KMS-11 (cell line): ENCODE data around the gene EPB42.
"Not testable (repeated sequence)": the region's sequence is repeated elsewhere in the genome, so short reads cannot be mapped to it uniquely, and the experiment has no call there.

Experiments used
- H2AFZ ChIP-seq: fragments of 200-600 bp; sonication (generic); 2 replicates; pipeline ENCODE4 v1.6.1; 2016; ENCODE audit warnings: antibody characterized with exemption, mixed run types, low read depth
- H3K27ac ChIP-seq: fragments of 200-600 bp; sonication (generic); 2 replicates; pipeline ENCODE4 v1.6.1; 2016; ENCODE audit warnings: mild to moderate bottlenecking, mixed run types
- H3K27me3 ChIP-seq: fragments of 200-600 bp; sonication (generic); 2 replicates; pipeline ENCODE4 v1.6.1; 2017; ENCODE audit warnings: mild to moderate bottlenecking, low read depth, mixed run types, moderate library complexity; ENCODE audit not compliant: insufficient read depth
- H3K36me3 ChIP-seq: fragments of 200-600 bp; sonication (generic); 2 replicates; pipeline ENCODE4 v1.6.1; 2017; ENCODE audit warnings: mild to moderate bottlenecking, mixed run types; ENCODE audit not compliant: insufficient read depth
- H3K4me1 ChIP-seq: fragments of 200-600 bp; sonication (generic); 2 replicates; pipeline ENCODE4 v1.6.1; 2016; ENCODE audit warnings: mild to moderate bottlenecking, low read depth, mixed run types; ENCODE audit not compliant: poor library complexity, severe bottlenecking
- H3K4me2 ChIP-seq: fragments of 200-600 bp; sonication (generic); 2 replicates; pipeline ENCODE4 v1.7.0; 2016; ENCODE audit warnings: mild to moderate bottlenecking, mixed run types
- H3K4me3 ChIP-seq: fragments of 200-600 bp; sonication (generic); IDR thresholded peaks from 2 replicates; pipeline ENCODE4 v1.6.1; 2017; ENCODE audit warnings: low read depth, low read length, mixed read lengths; ENCODE audit not compliant: insufficient read depth
- H3K79me2 ChIP-seq: fragments of 200-600 bp; sonication (generic); 2 replicates; pipeline ENCODE4 v1.6.1; 2016; ENCODE audit warnings: low read depth, mixed run types; ENCODE audit not compliant: insufficient read depth
- H3K9ac ChIP-seq: fragments of 200-600 bp; sonication (generic); 2 replicates; pipeline ENCODE4 v1.6.1; 2016; ENCODE audit warnings: mild to moderate bottlenecking, mixed run types
- H4K20me1 ChIP-seq: fragments of 200-600 bp; sonication (generic); 2 replicates; pipeline ENCODE4 v1.6.1; 2016; ENCODE audit warnings: mild to moderate bottlenecking, mixed run types; ENCODE audit not compliant: insufficient read depth
- TF ChIP-seq, protein P1 (sequence below): fragments of 200-600 bp; sonication (generic); conservative IDR thresholded peaks from 2 replicates; pipeline ENCODE4 v1.6.1; 2017; ENCODE audit warnings: low read depth, mild to moderate bottlenecking, antibody characterized with exemption, low read length, moderate library complexity, mixed read lengths

EPB42 gene

DNA sequence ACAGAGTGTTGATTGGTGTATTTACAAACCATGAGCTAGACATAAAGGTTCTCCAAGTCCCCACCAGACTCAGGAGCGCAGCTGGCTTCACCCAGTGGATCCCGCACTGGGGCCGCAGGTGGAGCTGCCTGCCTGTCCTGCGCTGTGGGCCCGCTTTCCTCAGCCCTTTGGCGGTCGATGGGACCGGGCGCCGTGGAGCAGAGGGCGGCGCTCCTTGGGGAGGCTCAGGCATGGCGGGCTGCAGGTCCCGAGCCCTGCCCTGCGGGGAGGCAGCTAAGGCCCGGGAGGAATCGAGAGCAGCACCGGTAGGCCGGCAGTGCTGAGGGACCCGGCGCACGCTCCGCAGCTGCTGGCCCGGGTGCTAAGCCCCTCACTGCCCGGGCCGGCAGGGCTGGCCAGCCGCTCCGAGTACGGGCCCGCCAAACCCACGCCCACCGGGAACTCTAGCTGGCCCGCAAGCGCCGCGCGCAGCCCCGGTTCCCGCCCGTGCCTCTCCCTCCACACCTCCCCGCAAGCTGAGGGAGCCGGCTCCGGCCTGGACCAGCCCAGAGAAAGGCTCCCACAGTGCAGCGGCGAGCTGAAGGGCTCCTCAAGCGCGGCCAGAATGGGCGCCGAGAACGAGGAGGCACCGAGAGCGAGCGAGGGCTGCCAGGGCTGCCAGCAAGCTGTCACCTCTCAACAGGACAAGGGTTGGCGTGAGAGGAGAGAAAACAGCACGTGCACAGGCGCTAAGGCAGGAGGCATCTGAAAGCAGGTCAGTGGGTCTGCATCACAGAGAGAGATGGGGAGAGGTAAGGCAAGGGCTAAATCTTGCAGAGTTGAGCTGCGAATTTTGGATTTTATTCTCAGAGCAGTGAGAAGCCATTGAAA is 5.9 kb upstream of the EPB42 start:
- H3K9ac ChIP-seq, result no peak overlapping the region
- H3K79me2 ChIP-seq, result no peaks in the 10 kb centered on the region
- no peak overlapping the region for H3K4me3 ChIP-seq
- no peaks in the 10 kb centered on the region for H3K4me1 ChIP-seq
- H3K27me3 ChIP-seq, result no peaks in the 10 kb centered on the region
- H3K27ac ChIP-seq, result no peak overlapping the region
- no peaks in the 10 kb centered on the region for H4K20me1 ChIP-seq
- H3K4me2 ChIP-seq, result no peak overlapping the region
- no peaks in the 10 kb centered on the region for H3K36me3 ChIP-seq
- TF ChIP-seq, protein P1, sequence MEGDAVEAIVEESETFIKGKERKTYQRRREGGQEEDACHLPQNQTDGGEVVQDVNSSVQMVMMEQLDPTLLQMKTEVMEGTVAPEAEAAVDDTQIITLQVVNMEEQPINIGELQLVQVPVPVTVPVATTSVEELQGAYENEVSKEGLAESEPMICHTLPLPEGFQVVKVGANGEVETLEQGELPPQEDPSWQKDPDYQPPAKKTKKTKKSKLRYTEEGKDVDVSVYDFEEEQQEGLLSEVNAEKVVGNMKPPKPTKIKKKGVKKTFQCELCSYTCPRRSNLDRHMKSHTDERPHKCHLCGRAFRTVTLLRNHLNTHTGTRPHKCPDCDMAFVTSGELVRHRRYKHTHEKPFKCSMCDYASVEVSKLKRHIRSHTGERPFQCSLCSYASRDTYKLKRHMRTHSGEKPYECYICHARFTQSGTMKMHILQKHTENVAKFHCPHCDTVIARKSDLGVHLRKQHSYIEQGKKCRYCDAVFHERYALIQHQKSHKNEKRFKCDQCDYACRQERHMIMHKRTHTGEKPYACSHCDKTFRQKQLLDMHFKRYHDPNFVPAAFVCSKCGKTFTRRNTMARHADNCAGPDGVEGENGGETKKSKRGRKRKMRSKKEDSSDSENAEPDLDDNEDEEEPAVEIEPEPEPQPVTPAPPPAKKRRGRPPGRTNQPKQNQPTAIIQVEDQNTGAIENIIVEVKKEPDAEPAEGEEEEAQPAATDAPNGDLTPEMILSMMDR, result no peak
- no peak overlapping the region for H2AFZ ChIP-seq

DNA sequence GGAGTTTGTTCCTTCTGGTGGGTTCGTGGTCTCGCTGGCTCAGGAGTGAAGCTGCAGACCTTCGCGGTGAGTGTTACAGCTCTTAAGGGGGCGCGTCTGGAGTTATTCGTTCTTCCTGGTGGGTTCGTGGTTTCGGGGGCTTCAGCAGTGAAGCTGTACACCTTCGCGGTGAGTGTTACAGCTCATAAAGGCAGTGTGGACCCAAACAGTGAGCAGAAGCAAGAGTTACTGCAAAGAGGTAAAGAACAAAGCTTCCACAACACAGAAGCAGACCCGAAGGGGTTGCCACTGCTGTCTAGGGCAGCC is 5.1 kb upstream of the EPB42 start:
- not testable (repeated sequence) for H3K27ac ChIP-seq, H3K79me2 ChIP-seq, H3K4me1 ChIP-seq

DNA sequence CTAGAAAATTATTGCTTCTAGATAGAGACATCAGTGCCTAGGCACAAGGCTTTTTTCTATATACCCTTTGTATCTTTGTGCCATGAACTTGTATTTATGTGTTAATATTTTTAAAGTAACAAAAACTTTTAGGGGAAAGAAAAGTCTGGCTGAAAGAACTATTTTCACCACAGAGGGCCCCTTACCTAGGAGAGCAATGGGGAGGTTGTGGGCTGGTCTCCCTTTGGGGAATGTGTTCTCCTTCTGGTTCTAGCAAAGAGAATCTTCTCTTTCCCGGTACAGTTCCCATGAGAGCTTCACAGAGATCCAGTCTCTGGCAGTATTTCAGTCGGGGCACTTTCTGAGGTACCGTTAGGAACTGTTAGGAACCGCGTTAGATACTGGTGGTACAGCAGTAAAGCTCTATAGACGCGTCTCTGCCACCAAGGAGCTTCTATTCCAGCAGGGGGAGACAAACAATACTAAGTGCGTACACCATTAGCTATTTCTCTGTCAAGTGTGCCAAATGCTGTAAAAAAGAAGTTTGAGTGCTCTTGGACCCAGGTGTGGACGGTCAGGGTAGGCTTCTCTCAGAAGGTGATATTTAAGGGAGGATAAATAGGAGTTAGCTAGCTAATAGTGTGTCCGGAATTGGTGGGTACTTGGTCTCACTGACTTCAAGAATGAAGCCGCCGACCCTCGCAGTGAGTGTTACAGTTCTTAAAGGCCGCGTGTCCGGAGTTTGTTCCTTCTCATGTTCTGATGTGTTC is 4.6 kb upstream of the EPB42 start:
- Histone ChIP-seq H4K20me1 (no peaks in the 10 kb centered on the region), H3K4me2 (no peak overlapping the region), H3K4me3 (no peak overlapping the region), H2AFZ (no peak overlapping the region; the same call in 1 of the 2 replicates), H3K79me2 (no peaks in the 10 kb centered on the region), H3K4me1 (no peaks in the 10 kb centered on the region), H3K27me3 (no peaks in the 10 kb centered on the region), H3K9ac (no peak overlapping the region), H3K27ac (no peak overlapping the region), H3K36me3 (no peaks in the 10 kb centered on the region)
- TF ChIP-seq, protein P1, result peak; percentile 71

More for the DNA sequence above, 5.1 kb upstream of the EPB42 start:
- not testable (repeated sequence) for H3K4me3 ChIP-seq, H4K20me1 ChIP-seq, H3K4me2 ChIP-seq, H3K9ac ChIP-seq, H3K36me3 ChIP-seq, H2AFZ ChIP-seq, H3K27me3 ChIP-seq

DNA sequence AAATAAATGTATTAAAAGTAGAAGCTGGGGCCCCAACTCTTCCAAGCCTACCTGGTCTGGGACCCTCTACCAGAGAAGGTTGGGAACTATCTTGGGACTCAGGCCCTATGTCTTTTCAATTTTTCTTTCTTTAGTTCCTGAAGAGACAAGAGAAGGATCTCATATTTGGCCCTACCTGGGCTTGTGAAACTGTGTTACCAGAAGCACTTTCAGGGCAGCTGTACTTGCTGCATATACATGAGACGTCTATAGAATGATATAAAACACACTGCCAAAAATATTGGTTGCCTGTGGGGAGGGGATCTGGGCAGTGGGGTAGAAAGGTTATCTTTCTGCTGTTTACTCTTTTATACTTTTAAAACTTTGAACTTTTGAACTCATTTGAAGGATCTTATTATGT is 604 bp upstream of the EPB42 start:
- Histone ChIP-seq H4K20me1 (no peaks in the 10 kb centered on the region), H3K27me3 (no peaks in the 10 kb centered on the region), H3K27ac (no peak overlapping the region), H3K79me2 (no peaks in the 10 kb centered on the region), H2AFZ (no peak overlapping the region), H3K36me3 (no peaks in the 10 kb centered on the region), H3K9ac (no peak overlapping the region), H3K4me1 (no peaks in the 10 kb centered on the region), H3K4me3 (no peak overlapping the region), H3K4me2 (no peak overlapping the region)
- TF ChIP-seq, protein P1, result no peak
